H1 (cell line): ENCODE results near the gene CACNA1G. TPM values are rescaled to one million over a fixed set of nuclear protein-coding genes. Genes with fewer than 3 reads are reported as not detected.

ENCODE experiments used
- CTCF ChIA-PET: fragments of 300-600 bp; sonication (Branson Sonifier 250); formaldehyde crosslinking; loops from one replicate; lab custom pipeline; 2021; ENCODE audit not compliant: partially characterized antibody; lab: Charles Lee
- POLR2A ChIA-PET: fragments of 300-600 bp; sonication (Branson Sonifier 250); formaldehyde crosslinking; loops from one replicate; lab custom pipeline; 2021; ENCODE audit warnings: inconsistent platforms; ENCODE audit not compliant: partially characterized antibody; lab: Charles Lee
- DNase-seq, 2 experiments: peaks; one replicate each; pipeline versions ENCODE4 v3.0.0 to v3.0.0-alpha.2; 2010 to 2022; ENCODE audit warnings: low spot score in 2 of 2, low read depth in 1 of 2, mixed read lengths in 1 of 2
- FAIRE-seq: peaks from 2 replicates; lab custom pipeline; 2011; peaks lifted over from hg19 to GRCh38; lab: Jason Lieb, UNC
- H2AFZ ChIP-seq: 2 replicates; pipeline ENCODE4 v1.8.1; 2012; ENCODE audit warnings: low read length, inconsistent platforms
- H2AK5ac ChIP-seq: 2 replicates; pipeline ENCODE4 v1.6.1; 2013; ENCODE audit warnings: low read depth, low read length
- H2BK120ac ChIP-seq: replicated peaks from 2 replicates; pipeline ENCODE3; 2013; ENCODE audit warnings: low read depth, low read length, inconsistent platforms
- H2BK12ac ChIP-seq: 2 replicates; pipeline ENCODE4 v1.6.1; 2013; ENCODE audit warnings: low read depth, low read length
- H2BK15ac ChIP-seq: 2 replicates; pipeline ENCODE4 v1.6.1; 2013; ENCODE audit warnings: low read length
- H2BK20ac ChIP-seq: 2 replicates; pipeline ENCODE4 v1.6.1; 2013; ENCODE audit warnings: low read length
- H2BK5ac ChIP-seq: 2 replicates; pipeline ENCODE4 v1.6.1; 2013; ENCODE audit warnings: low read depth, low read length
- H3K14ac ChIP-seq: 2 replicates; pipeline ENCODE4 v1.6.1; 2013; ENCODE audit warnings: inconsistent platforms; ENCODE audit not compliant: insufficient read length
- H3K18ac ChIP-seq: 2 replicates; pipeline ENCODE4 v1.6.1; 2013; ENCODE audit warnings: low read length; ENCODE audit errors: extremely low read depth
- H3K23ac ChIP-seq: 2 replicates; pipeline ENCODE4 v1.6.1; 2013; ENCODE audit warnings: inconsistent platforms; ENCODE audit not compliant: insufficient read length
- H3K23me2 ChIP-seq: 2 replicates; pipeline ENCODE4 v1.6.1; 2013; ENCODE audit warnings: low read depth, low read length
- H3K27ac ChIP-seq: 2 replicates; pipeline ENCODE4 v1.6.1; 2011; ENCODE audit warnings: low read depth, low read length, inconsistent platforms
- H3K27me3 ChIP-seq, 4 experiments: replicated peaks in 1 of 4; 1 replicate in 1 of 4; 2 replicates in 3 of 4; pipeline versions ENCODE4 v1.6.1 to v1.8.1; 2011 to 2013; ENCODE audit warnings: low read length in 3 of 4, mild to moderate bottlenecking in 3 of 4, inconsistent platforms in 2 of 4, mixed read lengths in 2 of 4, moderate library complexity in 1 of 4; ENCODE audit not compliant: control insufficient read depth in 3 of 4, insufficient read depth in 3 of 4; ENCODE audit errors: extremely low read depth in 1 of 4
- H3K36me3 ChIP-seq, 4 experiments: 2 replicates each; pipeline versions ENCODE4 v1.6.1 to v1.8.1; 2011 to 2013; ENCODE audit warnings: mild to moderate bottlenecking in 4 of 4, low read length in 3 of 4, moderate library complexity in 2 of 4, control low read depth in 1 of 4, inconsistent platforms in 1 of 4; ENCODE audit not compliant: insufficient read depth in 4 of 4, control insufficient read depth in 2 of 4
- H3K4ac ChIP-seq: replicated peaks from 2 replicates; pipeline ENCODE3; 2013; ENCODE audit warnings: low read length, low read depth, mixed read lengths, inconsistent platforms; ENCODE audit not compliant: insufficient read length
- H3K4me1 ChIP-seq, 4 experiments: replicated peaks in 1 of 4; 1 replicate in 1 of 4; 2 replicates in 3 of 4; pipeline versions ENCODE4 v1.6.1 to v1.8.1; 2011 to 2013; ENCODE audit warnings: low read length in 3 of 4, inconsistent platforms in 2 of 4, mixed read lengths in 1 of 4; ENCODE audit not compliant: insufficient read depth in 4 of 4, control insufficient read depth in 3 of 4
- H3K4me2 ChIP-seq, 2 experiments: 2 replicates each; pipeline versions ENCODE4 v1.6.1 to v1.8.1; 2011 to 2013; ENCODE audit warnings: low read depth in 2 of 2, low read length in 2 of 2, control low read depth in 1 of 2, inconsistent platforms in 1 of 2, mild to moderate bottlenecking in 1 of 2; ENCODE audit not compliant: insufficient read depth in 1 of 2
- H3K4me3 ChIP-seq, 4 experiments: fragments of 200-600, 300-600 bp in 1 of 4; sonication (generic), shearing (Covaris generic), sonication (Bioruptor Twin) in 1 of 4; 2 replicates each; pipeline versions ENCODE4 v1.5.1 to v1.8.1; 2011 to 2016; ENCODE audit warnings: low read length in 4 of 4, low read depth in 3 of 4, control low read depth in 2 of 4, inconsistent platforms in 2 of 4, mild to moderate bottlenecking in 2 of 4, mixed read lengths in 1 of 4, moderate library complexity in 1 of 4; ENCODE audit not compliant: insufficient read depth in 2 of 4; ENCODE audit errors: extremely low read depth in 1 of 4
- H3K56ac ChIP-seq: replicated peaks from 2 replicates; pipeline ENCODE3; 2013; ENCODE audit warnings: low read depth, mild to moderate bottlenecking, mixed read lengths, low read length, inconsistent platforms; ENCODE audit not compliant: insufficient read length
- H3K79me1 ChIP-seq: 2 replicates; pipeline ENCODE4 v1.6.1; 2013; ENCODE audit warnings: low read depth, low read length, control low read depth
- H3K79me2 ChIP-seq, 2 experiments: 2 replicates each; pipeline versions ENCODE4 v1.6.1 to v1.8.1; 2012 to 2013; ENCODE audit warnings: low read length in 2 of 2, mild to moderate bottlenecking in 2 of 2, inconsistent platforms in 1 of 2; ENCODE audit not compliant: insufficient read depth in 2 of 2, control insufficient read depth in 1 of 2
- H3K9ac ChIP-seq, 4 experiments: replicated peaks in 1 of 4; 1 replicate in 1 of 4; 2 replicates in 3 of 4; pipeline versions ENCODE4 v1.6.1 to v1.8.1; 2011 to 2013; ENCODE audit warnings: low read depth in 3 of 4, low read length in 3 of 4, control low read depth in 2 of 4, mild to moderate bottlenecking in 2 of 4, moderate library complexity in 2 of 4, inconsistent platforms in 1 of 4; ENCODE audit errors: extremely low read depth in 1 of 4
- H3K9me3 ChIP-seq, 2 experiments: 2 replicates each; pipeline versions ENCODE4 v1.6.1 to v1.8.1; 2012 to 2013; ENCODE audit warnings: mild to moderate bottlenecking in 2 of 2, moderate library complexity in 2 of 2, control low read depth in 1 of 2, inconsistent platforms in 1 of 2, low read depth in 1 of 2, low read length in 1 of 2, mixed read lengths in 1 of 2; ENCODE audit not compliant: insufficient read depth in 2 of 2
- H4K20me1 ChIP-seq, 2 experiments: replicated peaks in 1 of 2; 2 replicates each; pipeline versions ENCODE3 to v1.8.1; 2011 to 2013; ENCODE audit warnings: inconsistent platforms in 2 of 2, low read length in 2 of 2, mild to moderate bottlenecking in 1 of 2; ENCODE audit not compliant: insufficient read depth in 2 of 2, control insufficient read depth in 1 of 2
- H4K5ac ChIP-seq: 2 replicates; pipeline ENCODE4 v1.6.1; 2013; ENCODE audit warnings: low read length, low read depth, mixed read lengths, inconsistent platforms; ENCODE audit not compliant: insufficient read length
- H4K8ac ChIP-seq: 2 replicates; pipeline ENCODE4 v1.8.0; 2013; ENCODE audit warnings: mild to moderate bottlenecking, moderate library complexity, low read length, inconsistent platforms; ENCODE audit not compliant: insufficient read depth; ENCODE audit errors: extremely low read depth
- H4K91ac ChIP-seq: replicated peaks from 2 replicates; pipeline ENCODE3; 2013; ENCODE audit warnings: low read length, mixed read lengths, inconsistent platforms; ENCODE audit not compliant: insufficient read length
- ATF3 ChIP-seq: IDR thresholded peaks from 2 replicates; pipeline ENCODE4 v1.6.1; 2011; ENCODE audit warnings: low read depth, mild to moderate bottlenecking, low read length; ENCODE audit not compliant: insufficient read depth
- KDM1A ChIP-seq: fragments of 200-600, 300-600 bp; sonication (generic); IDR thresholded peaks from 2 replicates; pipeline ENCODE4 v1.7.1; 2016; ENCODE audit warnings: mild to moderate bottlenecking, low read length, borderline replicate concordance
- SP2 ChIP-seq: IDR thresholded peaks from 2 replicates; pipeline ENCODE4 v1.6.1; 2012; ENCODE audit warnings: mild to moderate bottlenecking, low read length, inconsistent platforms
- USF2 ChIP-seq: IDR thresholded peaks from 2 replicates; pipeline ENCODE4 v1.6.1; 2011; ENCODE audit warnings: low read length, improper control_type of control experiment
- WGBS, 2 experiments: shearing (Covaris generic) in 1 of 2; methylation state at CpG; one replicate each; pipeline versions ENCODE4 v1.1.6 to v1.1.7; 2013 to 2015; ENCODE audit warnings: low lambda C conversion rate in 2 of 2, mixed read lengths in 2 of 2, inconsistent platforms in 1 of 2, low coverage in 1 of 2, missing lambda C conversion rate in 1 of 2; ENCODE audit not compliant: insufficient replicate concordance in 2 of 2, insufficient coverage in 1 of 2, insufficient read length in 1 of 2; ENCODE audit errors: extremely low coverage in 1 of 2, missing lambda C conversion rate in 1 of 2; 5-methylcytosine and 5-hydroxymethylcytosine counted together
- polyA plus RNA-seq, 7 experiments: library from polyadenylated mRNA; depleted of rRNA in 3 of 7; stranded (reverse) in 5 of 7; unstranded in 2 of 7; fragments of >200 nt in 5 of 7; fragments of 200-250 nt in 2 of 7; gene quantifications; 1 replicate in 5 of 7; 2 replicates in 1 of 7; 4 replicates in 1 of 7; pipeline versions ENCODE4 v1.2.1 to v1.2.3, GENCODE V29; 2011 to 2013; ENCODE audit warnings: missing spikeins in 2 of 7, mixed read lengths in 2 of 7
- total RNA-seq: library from RNA; stranded (reverse); fragmentation: NEBNext Ultra II Directional; extraction: Animal tissue kit (Norgen Biotek cat#: 25700); gene quantifications from 2 replicates; pipeline ENCODE4 v1.2.1, GENCODE V29; 2021

CACNA1G gene
- total and polyA plus RNA-seq, 2 of the 8 experiments (the other 6 are each of a cell fraction or from before 2014, with no cell fraction given) = 2.9 to 4.9 TPM

GRCh38 chr17:50661348-50661747 lies 100.8 kb downstream of the CACNA1G start:
- no peaks in the 10 kb centered on the region for H3K79me2 ChIP-seq
- ChIA-PET POLR2A (interaction anchor here (1.0 to 1.8 kb wide), 6 partner anchors 8 to 182 kb away, joined by 3 to 6 read pairs (median 3); partner anchors contain the start of gene LUC7L3), CTCF (interaction anchor here (0.6 to 10.0 kb wide), 18 partner anchors 8 to 264 kb away, joined by 3 to 96 read pairs (median 5); partner anchors contain the start of gene LRRC59)
- H4K91ac ChIP-seq = peak overlapping the region; percentile 20
- H2AFZ ChIP-seq = 0 out of 2 replicates have a peak overlapping the region, but pooled peaks have one; percentile 88
- FAIRE-seq = no peak
- no peaks in the 10 kb centered on the region for H3K23me2 ChIP-seq
- TF ChIP-seq ATF3 (no peak), SP2 (no peak), USF2 (no peak), KDM1A (0 out of 2 replicates have a peak, but pooled peaks have one; percentile 11)
- WGBS, 2 experiments = 92% methylated on average over 5 of the region's 5 CpGs; no CpG with 5 or more reads in 1 of the 2 experiments
- peak overlapping the region; percentile 43; the same call in 1 of the 2 replicates for H2BK20ac ChIP-seq
- no peak overlapping the region for H3K14ac ChIP-seq
- no peak overlapping the region for H2BK120ac ChIP-seq
- no peak overlapping the region for H2AK5ac ChIP-seq
- no peak overlapping the region for H2BK15ac ChIP-seq
- H3K79me1 ChIP-seq = no peaks in the 10 kb centered on the region
- peak overlapping the region; percentile 32; the same call in 1 of the 2 replicates for H2BK5ac ChIP-seq
- H3K18ac ChIP-seq = no peak overlapping the region
- peak overlapping the region; percentile 30 for H2BK12ac ChIP-seq
- H3K36me3 ChIP-seq = no peaks in the 10 kb centered on the region
- no peak overlapping the region for H3K27ac ChIP-seq
- H3K4me3 ChIP-seq = no peak overlapping the region
- H3K4me2 ChIP-seq = no peak overlapping the region; a peak in 1 of 4 replicates
- no peak overlapping the region for H3K56ac ChIP-seq
- H4K8ac ChIP-seq = no peak overlapping the region
- DNase-seq = no peak
- H3K9ac ChIP-seq = no peak overlapping the region
- H3K23ac ChIP-seq = no peak overlapping the region
- H3K9me3 ChIP-seq = no peaks in the 10 kb centered on the region
- H4K20me1 ChIP-seq = no peaks in the 10 kb centered on the region
- no peaks in the 10 kb centered on the region for H3K27me3 ChIP-seq
- H4K5ac ChIP-seq = no peak overlapping the region
- H3K4ac ChIP-seq = no peak overlapping the region
- H3K4me1 ChIP-seq = peaks cover 3 to 8% (median 5%) of the 10 kb centered on the region in 4 experiments; a peak in 6 of 7 replicates
